Spleen (tissue), 7 donors: Measurements from ENCODE around the gene PRKCB.

Experiments used
- POLR2A ChIP-seq, 3 donors: fragments of 450-650 bp; IDR thresholded peaks; one replicate each; pipeline ENCODE4 v1.5.1; 2017; ENCODE audit warnings: antibody characterized with exemption in 3 of 3, mild to moderate bottlenecking in 1 of 3
- TF ChIP-seq, protein P1 (sequence below), 11 experiments: fragments of 200-600 bp in 7 of 11; fragments of 450-650 bp in 4 of 11; sonication (generic) in 4 of 11; IDR thresholded peaks in 8 of 11; conservative IDR thresholded peaks in 3 of 11; 1 replicate in 7 of 11; 2 replicates in 4 of 11; pipeline versions ENCODE4 v1.4.0 to v1.8.0; 2016 to 2021; ENCODE audit warnings: antibody characterized with exemption in 11 of 11, inconsistent platforms in 4 of 11, mild to moderate bottlenecking in 1 of 11
- donor health status: DM: no; HTN: no; CAD: no; lungs with moderate emphysema.
- donor health status: DM: no; HTN: no; CAD: no.
- donor health status: DM: no; HTN: no; CAD: no.

DNA sequence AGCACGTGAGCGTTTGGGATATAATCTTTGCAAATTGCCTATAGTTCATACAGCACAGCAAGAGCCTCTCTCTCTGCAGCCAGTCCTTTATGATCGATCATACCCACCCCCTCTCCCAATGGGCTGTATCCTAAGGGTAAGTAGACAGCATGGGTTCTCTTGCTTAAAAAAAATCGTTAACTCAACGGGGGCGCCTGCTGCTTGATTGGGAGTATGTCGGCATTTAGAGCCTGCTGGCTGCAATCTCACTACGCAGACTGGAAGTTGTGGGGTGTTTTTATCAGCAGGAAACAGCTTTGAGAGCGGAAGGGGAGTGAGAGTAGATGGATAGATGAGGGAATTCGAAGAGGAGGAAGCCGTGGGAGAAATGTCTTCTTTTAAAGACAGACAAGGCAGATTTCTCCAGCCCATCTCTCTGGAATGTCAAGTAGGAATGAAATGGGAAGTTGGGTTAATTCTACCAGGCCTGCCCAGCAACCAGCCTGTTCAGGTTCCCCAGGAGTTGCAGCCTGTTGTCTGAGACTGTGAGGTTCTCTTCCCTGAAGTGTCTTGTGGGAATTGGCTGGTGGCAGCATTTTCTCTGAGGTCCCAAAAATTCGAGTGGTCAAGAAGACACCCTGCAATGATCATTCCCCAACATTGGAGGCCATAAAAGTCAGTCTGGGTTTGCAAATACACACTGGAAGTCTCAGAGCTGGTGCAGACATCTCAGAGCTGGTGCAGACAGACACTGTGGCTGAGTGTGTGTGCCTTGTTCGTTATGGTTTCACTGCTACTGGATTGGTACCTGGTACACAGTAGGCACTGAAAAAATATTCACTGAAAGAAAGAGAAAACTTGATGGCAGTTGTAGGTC lies 65.6 kb downstream of the PRKCB start:
- TF ChIP-seq, protein P1, sequence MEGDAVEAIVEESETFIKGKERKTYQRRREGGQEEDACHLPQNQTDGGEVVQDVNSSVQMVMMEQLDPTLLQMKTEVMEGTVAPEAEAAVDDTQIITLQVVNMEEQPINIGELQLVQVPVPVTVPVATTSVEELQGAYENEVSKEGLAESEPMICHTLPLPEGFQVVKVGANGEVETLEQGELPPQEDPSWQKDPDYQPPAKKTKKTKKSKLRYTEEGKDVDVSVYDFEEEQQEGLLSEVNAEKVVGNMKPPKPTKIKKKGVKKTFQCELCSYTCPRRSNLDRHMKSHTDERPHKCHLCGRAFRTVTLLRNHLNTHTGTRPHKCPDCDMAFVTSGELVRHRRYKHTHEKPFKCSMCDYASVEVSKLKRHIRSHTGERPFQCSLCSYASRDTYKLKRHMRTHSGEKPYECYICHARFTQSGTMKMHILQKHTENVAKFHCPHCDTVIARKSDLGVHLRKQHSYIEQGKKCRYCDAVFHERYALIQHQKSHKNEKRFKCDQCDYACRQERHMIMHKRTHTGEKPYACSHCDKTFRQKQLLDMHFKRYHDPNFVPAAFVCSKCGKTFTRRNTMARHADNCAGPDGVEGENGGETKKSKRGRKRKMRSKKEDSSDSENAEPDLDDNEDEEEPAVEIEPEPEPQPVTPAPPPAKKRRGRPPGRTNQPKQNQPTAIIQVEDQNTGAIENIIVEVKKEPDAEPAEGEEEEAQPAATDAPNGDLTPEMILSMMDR (IDR thresholded peaks at IDR 0.05 in 8 of 11, conservative IDR thresholded peaks at IDR 0.05 in 3 of 11): no peak
- TF ChIP-seq POLR2A (IDR thresholded peaks at IDR 0.05): no peak
